Measurements from ENCODE around the gene PAX5. TPM values are rescaled to one million over a fixed set of nuclear protein-coding genes. Genes with fewer than 3 reads are reported as not detected.

PAX5 gene
- polyA plus RNA-seq, 3 donors, result 0.03 to 0.15 TPM; not detected in 1

- peaks cover 0 to 4% (median 3%) of the 10 kb centered on the region in 7 donors for H3K9me3 Mint-ChIP-seq
- no peak overlapping the region for H3K27ac Mint-ChIP-seq
Observed at GRCh38 chr9:36932198-36932597, 101.9 kb downstream of the PAX5 start.

GRCh38 chr9:36930941-36931340 lies 103.1 kb downstream of the PAX5 start:
- Mint-ChIP-seq H3K36me3 (no peaks in the 10 kb centered on the region), H3K9me3 (peaks cover 0 to 4% (median 3%) of the 10 kb centered on the region in 7 donors), H3K4me3 (no peak overlapping the region), H3K4me1 (no peaks in the 10 kb centered on the region), H3K27ac (no peak overlapping the region), H3K27me3 (ENCODE audit: low read depth in 3 of 3) (peaks cover 5 to 15% (median 9%) of the 10 kb centered on the region in 3 donors)
- Histone ChIP-seq H3K27ac (ENCODE audit: low read depth in 1 of 2, low read length in 2 of 2) (no peak overlapping the region), H3K27me3 (ENCODE audit: control insufficient read depth in 2 of 2, insufficient read depth in 2 of 2, low read length in 2 of 2) (no peaks in the 10 kb centered on the region), H3K4me1 (ENCODE audit: control insufficient read depth in 1 of 2, insufficient read depth in 2 of 2, low read length in 2 of 2) (no peaks in the 10 kb centered on the region), H3K4me2 (replicated peaks; ENCODE audit: extremely low read depth, low read length, poor library complexity, severe bottlenecking) (no peak overlapping the region), H4K20me1 (ENCODE audit: insufficient read depth, low read length) (no peaks in the 10 kb centered on the region), H3K9ac (ENCODE audit: insufficient read depth, low read length, poor library complexity, severe bottlenecking) (no peak overlapping the region), H3K4me3 (replicated peaks in 1 of 3; ENCODE audit: low read depth in 2 of 3, low read length in 3 of 3) (no peak overlapping the region), H3K9me3 (replicated peaks in 1 of 2; ENCODE audit: control insufficient read depth in 1 of 2, insufficient read depth in 1 of 2, low read length in 2 of 2) (no peaks in the 10 kb centered on the region), H2AFZ (ENCODE audit: insufficient read depth, low read depth, low read length, poor library complexity, severe bottlenecking) (no peak overlapping the region), H3K36me3 (replicated peaks in 1 of 2; ENCODE audit: control insufficient read depth in 1 of 2, insufficient read depth in 2 of 2, low read length in 2 of 2) (no peaks in the 10 kb centered on the region), H3K79me2 (ENCODE audit: insufficient read depth, low read length) (no peaks in the 10 kb centered on the region)
- intact Hi-C loops (cut with micrococcal nuclease), result no loop called here
- WGBS (ENCODE audit: insufficient coverage), result 89% methylated on average over 1 of the region's 4 CpGs
- TF ChIP-seq, protein P1, sequence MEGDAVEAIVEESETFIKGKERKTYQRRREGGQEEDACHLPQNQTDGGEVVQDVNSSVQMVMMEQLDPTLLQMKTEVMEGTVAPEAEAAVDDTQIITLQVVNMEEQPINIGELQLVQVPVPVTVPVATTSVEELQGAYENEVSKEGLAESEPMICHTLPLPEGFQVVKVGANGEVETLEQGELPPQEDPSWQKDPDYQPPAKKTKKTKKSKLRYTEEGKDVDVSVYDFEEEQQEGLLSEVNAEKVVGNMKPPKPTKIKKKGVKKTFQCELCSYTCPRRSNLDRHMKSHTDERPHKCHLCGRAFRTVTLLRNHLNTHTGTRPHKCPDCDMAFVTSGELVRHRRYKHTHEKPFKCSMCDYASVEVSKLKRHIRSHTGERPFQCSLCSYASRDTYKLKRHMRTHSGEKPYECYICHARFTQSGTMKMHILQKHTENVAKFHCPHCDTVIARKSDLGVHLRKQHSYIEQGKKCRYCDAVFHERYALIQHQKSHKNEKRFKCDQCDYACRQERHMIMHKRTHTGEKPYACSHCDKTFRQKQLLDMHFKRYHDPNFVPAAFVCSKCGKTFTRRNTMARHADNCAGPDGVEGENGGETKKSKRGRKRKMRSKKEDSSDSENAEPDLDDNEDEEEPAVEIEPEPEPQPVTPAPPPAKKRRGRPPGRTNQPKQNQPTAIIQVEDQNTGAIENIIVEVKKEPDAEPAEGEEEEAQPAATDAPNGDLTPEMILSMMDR (IDR thresholded peaks at IDR 0.05), result no peak
- DNase-seq, result no peak

More at GRCh38 chr9:36932198-36932597, 101.9 kb downstream of the PAX5 start:
- intact Hi-C loops (cut with micrococcal nuclease), result no loop called here
- Histone ChIP-seq H3K27ac (ENCODE audit: low read depth in 1 of 2, low read length in 2 of 2) (no peak overlapping the region), H2AFZ (ENCODE audit: insufficient read depth, low read depth, low read length, poor library complexity, severe bottlenecking) (no peak overlapping the region), H3K4me1 (ENCODE audit: control insufficient read depth in 1 of 2, insufficient read depth in 2 of 2, low read length in 2 of 2) (no peaks in the 10 kb centered on the region), H3K9ac (ENCODE audit: insufficient read depth, low read length, poor library complexity, severe bottlenecking) (no peak overlapping the region), H3K4me2 (replicated peaks; ENCODE audit: extremely low read depth, low read length, poor library complexity, severe bottlenecking) (no peak overlapping the region), H3K36me3 (replicated peaks in 1 of 2; ENCODE audit: control insufficient read depth in 1 of 2, insufficient read depth in 2 of 2, low read length in 2 of 2) (no peaks in the 10 kb centered on the region), H3K9me3 (replicated peaks in 1 of 2; ENCODE audit: control insufficient read depth in 1 of 2, insufficient read depth in 1 of 2, low read length in 2 of 2) (no peaks in the 10 kb centered on the region), H3K4me3 (replicated peaks in 1 of 3; ENCODE audit: low read depth in 2 of 3, low read length in 3 of 3) (no peak overlapping the region), H3K79me2 (ENCODE audit: insufficient read depth, low read length) (no peaks in the 10 kb centered on the region), H4K20me1 (ENCODE audit: insufficient read depth, low read length) (no peaks in the 10 kb centered on the region), H3K27me3 (ENCODE audit: control insufficient read depth in 2 of 2, insufficient read depth in 2 of 2, low read length in 2 of 2) (no peaks in the 10 kb centered on the region)
- TF ChIP-seq, protein P1 (IDR thresholded peaks at IDR 0.05), result no peak
- no peak for DNase-seq
- H3K4me3 Mint-ChIP-seq, result no peak overlapping the region
- peaks cover 3 to 16% (median 9%) of the 10 kb centered on the region in 3 donors for H3K27me3 Mint-ChIP-seq (ENCODE audit: low read depth in 3 of 3)
- H3K36me3 Mint-ChIP-seq, result no peaks in the 10 kb centered on the region
- WGBS (ENCODE audit: insufficient coverage), result no CpG with 5 or more reads among the region's 2 CpGs
- no peaks in the 10 kb centered on the region for H3K4me1 Mint-ChIP-seq
